ENCODE data around the gene ING5.
"Not testable (repeated sequence)": the region's sequence is repeated elsewhere in the genome, so short reads cannot be mapped to it uniquely, and the experiment has no call there.

Gene ING5

GRCh38 chr2:241742320-241742939 lies 40.6 kb downstream of the ING5 start:
- DNase-seq = no peak

GRCh38 chr2:241743008-241743407 lies 41.2 kb downstream of the ING5 start:
- DNase-seq = not testable (repeated sequence)

- no peak for DNase-seq
Observed at GRCh38 chr2:241743620-241744019, 41.8 kb downstream of the ING5 start.

GRCh38 chr2:241744028-241744754 lies 42.4 kb downstream of the ING5 start:
- no peak for DNase-seq

GRCh38 chr2:241745276-241745675 lies 43.4 kb downstream of the ING5 start:
- DNase-seq = no peak

- no peak for DNase-seq
Observed at GRCh38 chr2:241746084-241746483, 44.2 kb downstream of the ING5 start.

- DNase-seq = no peak
Observed at GRCh38 chr2:241748468-241749256, 46.8 kb downstream of the ING5 start.

GRCh38 chr2:241750076-241750840 lies 48.4 kb downstream of the ING5 start:
- no peak for DNase-seq

- DNase-seq = no peak
Observed at GRCh38 chr2:241751152-241751551, 49.3 kb downstream of the ING5 start.

GRCh38 chr2:241751776-241752175 lies 49.9 kb downstream of the ING5 start:
- no peak for DNase-seq

GRCh38 chr2:241752253-241752652 lies 50.4 kb downstream of the ING5 start:
- DNase-seq = no peak

GRCh38 chr2:241752689-241753276 lies 50.9 kb downstream of the ING5 start:
- no peak for DNase-seq

- no peak for DNase-seq
Observed at GRCh38 chr2:241753493-241753892, 51.7 kb downstream of the ING5 start.

- DNase-seq = no peak
Observed at GRCh38 chr2:241754042-241754441, 52.2 kb downstream of the ING5 start.

- DNase-seq = no peak
Observed at GRCh38 chr2:241755166-241755565, 53.3 kb downstream of the ING5 start.

- no peak for DNase-seq
Observed at GRCh38 chr2:241755777-241756176, 53.9 kb downstream of the ING5 start.

GRCh38 chr2:241759067-241759807 lies 57.4 kb downstream of the ING5 start:
- DNase-seq = no peak

- not testable (repeated sequence) for DNase-seq
Observed at GRCh38 chr2:241759893-241760292, 58.1 kb downstream of the ING5 start.

- no peak for DNase-seq
Observed at GRCh38 chr2:241760301-241760771, 58.5 kb downstream of the ING5 start.

- DNase-seq = no peak
Observed at GRCh38 chr2:241762321-241762932, 60.6 kb downstream of the ING5 start.

GRCh38 chr2:241762933-241763369 lies 61.1 kb downstream of the ING5 start:
- DNase-seq = no peak
